ENCODE results near the gene IL1RAPL1.

The IL1RAPL1 gene

GRCh38 chrX:29834764-29835163 lies 1247.5 kb downstream of the IL1RAPL1 start:
- in situ Hi-C loops (cut with HindIII; ENCODE audit: low pct_ligation_motif_present, low pct_unique_long_range_greater_than_20kb, low sequenced_read_pairs) = no loop called here
- DNase-seq = no peak

GRCh38 chrX:29841750-29842149 lies 1254.5 kb downstream of the IL1RAPL1 start:
- in situ Hi-C loops (cut with HindIII; ENCODE audit: low pct_ligation_motif_present, low pct_unique_long_range_greater_than_20kb, low sequenced_read_pairs) = no loop called here
- no peak for DNase-seq

GRCh38 chrX:29842552-29842951 lies 1255.3 kb downstream of the IL1RAPL1 start:
- in situ Hi-C loops (cut with HindIII; ENCODE audit: low pct_ligation_motif_present, low pct_unique_long_range_greater_than_20kb, low sequenced_read_pairs) = no loop called here
- DNase-seq = no peak

- DNase-seq = no peak
Measured at GRCh38 chrX:29851857-29852605, 1264.8 kb downstream of the IL1RAPL1 start.

GRCh38 chrX:29852767-29853166 lies 1265.5 kb downstream of the IL1RAPL1 start:
- in situ Hi-C loops (cut with HindIII; ENCODE audit: low pct_ligation_motif_present, low pct_unique_long_range_greater_than_20kb, low sequenced_read_pairs) = no loop called here
- no peak for DNase-seq

More at GRCh38 chrX:29851857-29852605, 1264.8 kb downstream of the IL1RAPL1 start:
- in situ Hi-C loops (cut with HindIII; ENCODE audit: low pct_ligation_motif_present, low pct_unique_long_range_greater_than_20kb, low sequenced_read_pairs) = no loop called here

- no peak for DNase-seq
- in situ Hi-C loops (cut with HindIII; ENCODE audit: low pct_ligation_motif_present, low pct_unique_long_range_greater_than_20kb, low sequenced_read_pairs) = no loop called here
Measured at GRCh38 chrX:29858714-29859113, 1271.5 kb downstream of the IL1RAPL1 start.

GRCh38 chrX:29862126-29862677 lies 1275.0 kb downstream of the IL1RAPL1 start:
- DNase-seq = no peak
- in situ Hi-C loops (cut with HindIII; ENCODE audit: low pct_ligation_motif_present, low pct_unique_long_range_greater_than_20kb, low sequenced_read_pairs) = no loop called here

GRCh38 chrX:29867971-29868370 lies 1280.7 kb downstream of the IL1RAPL1 start:
- DNase-seq = no peak
- in situ Hi-C loops (cut with HindIII; ENCODE audit: low pct_ligation_motif_present, low pct_unique_long_range_greater_than_20kb, low sequenced_read_pairs) = no loop called here

GRCh38 chrX:29869837-29870236 lies 1282.6 kb downstream of the IL1RAPL1 start:
- in situ Hi-C loops (cut with HindIII; ENCODE audit: low pct_ligation_motif_present, low pct_unique_long_range_greater_than_20kb, low sequenced_read_pairs) = no loop called here

GRCh38 chrX:29870608-29871007 lies 1283.4 kb downstream of the IL1RAPL1 start:
- no peak for DNase-seq
- in situ Hi-C loops (cut with HindIII; ENCODE audit: low pct_ligation_motif_present, low pct_unique_long_range_greater_than_20kb, low sequenced_read_pairs) = no loop called here

More at GRCh38 chrX:29869837-29870236, 1282.6 kb downstream of the IL1RAPL1 start:
- no peak for DNase-seq

- in situ Hi-C loops (cut with HindIII; ENCODE audit: low pct_ligation_motif_present, low pct_unique_long_range_greater_than_20kb, low sequenced_read_pairs) = no loop called here
- DNase-seq = no peak
Measured at GRCh38 chrX:29872831-29873230, 1285.6 kb downstream of the IL1RAPL1 start.

GRCh38 chrX:29876733-29877132 lies 1289.5 kb downstream of the IL1RAPL1 start:
- no peak for DNase-seq
- in situ Hi-C loops (cut with HindIII; ENCODE audit: low pct_ligation_motif_present, low pct_unique_long_range_greater_than_20kb, low sequenced_read_pairs) = no loop called here

GRCh38 chrX:29880977-29881376 lies 1293.7 kb downstream of the IL1RAPL1 start:
- in situ Hi-C loops (cut with HindIII; ENCODE audit: low pct_ligation_motif_present, low pct_unique_long_range_greater_than_20kb, low sequenced_read_pairs) = no loop called here
- DNase-seq = no peak

- in situ Hi-C loops (cut with HindIII; ENCODE audit: low pct_ligation_motif_present, low pct_unique_long_range_greater_than_20kb, low sequenced_read_pairs) = no loop called here
- DNase-seq = no peak
Measured at GRCh38 chrX:29890004-29890403, 1302.8 kb downstream of the IL1RAPL1 start.

GRCh38 chrX:29890646-29891200 lies 1303.5 kb downstream of the IL1RAPL1 start:
- in situ Hi-C loops (cut with HindIII; ENCODE audit: low pct_ligation_motif_present, low pct_unique_long_range_greater_than_20kb, low sequenced_read_pairs) = no loop called here
- no peak for DNase-seq

GRCh38 chrX:29902004-29902403 lies 1314.8 kb downstream of the IL1RAPL1 start:
- no peak for DNase-seq
- in situ Hi-C loops (cut with HindIII; ENCODE audit: low pct_ligation_motif_present, low pct_unique_long_range_greater_than_20kb, low sequenced_read_pairs) = no loop called here

GRCh38 chrX:29903360-29903759 lies 1316.1 kb downstream of the IL1RAPL1 start:
- in situ Hi-C loops (cut with HindIII; ENCODE audit: low pct_ligation_motif_present, low pct_unique_long_range_greater_than_20kb, low sequenced_read_pairs) = no loop called here
- peak; percentile 2 for DNase-seq

- DNase-seq = no peak
- in situ Hi-C loops (cut with HindIII; ENCODE audit: low pct_ligation_motif_present, low pct_unique_long_range_greater_than_20kb, low sequenced_read_pairs) = no loop called here
Measured at GRCh38 chrX:29911673-29912072, 1324.4 kb downstream of the IL1RAPL1 start.

- DNase-seq = no peak
- in situ Hi-C loops (cut with HindIII; ENCODE audit: low pct_ligation_motif_present, low pct_unique_long_range_greater_than_20kb, low sequenced_read_pairs) = no loop called here
Measured at GRCh38 chrX:29913647-29914046, 1326.4 kb downstream of the IL1RAPL1 start.

GRCh38 chrX:29922607-29923006 lies 1335.4 kb downstream of the IL1RAPL1 start:
- DNase-seq = no peak
- in situ Hi-C loops (cut with HindIII; ENCODE audit: low pct_ligation_motif_present, low pct_unique_long_range_greater_than_20kb, low sequenced_read_pairs) = no loop called here

All from ACHN (cell line).